SK-N-SH treated with all-trans-retinoic acid at 6 μM for 48 hours (cell line): Measurements from ENCODE around the gene PNMA1.

Source experiments
- BACH2 ChIP-seq: fragments of 250-450 bp; sonication (Bioruptor Pico); IDR thresholded peaks from 2 replicates; pipeline ENCODE4 v1.9.0; 2021; ENCODE audit warnings: mild to moderate bottlenecking, borderline replicate concordance
- CSDC2 ChIP-seq: fragments of 250-450 bp; sonication (Bioruptor Pico); IDR thresholded peaks from 2 replicates; pipeline ENCODE4 v1.5.0; 2020; ENCODE audit warnings: mild to moderate bottlenecking, moderate library complexity
- GLIS3 ChIP-seq: fragments of 250-450 bp; sonication (Bioruptor Pico); IDR thresholded peaks from 2 replicates; pipeline ENCODE4 v1.5.0; 2020; ENCODE audit warnings: mild to moderate bottlenecking, moderate library complexity
- SNAI2 ChIP-seq: fragments of 250-450 bp; sonication (Bioruptor Pico); IDR thresholded peaks from 2 replicates; pipeline ENCODE4 v1.5.0; 2020; ENCODE audit warnings: mild to moderate bottlenecking, moderate library complexity
- TOX ChIP-seq: fragments of 250-450 bp; sonication (Bioruptor Pico); IDR thresholded peaks from 2 replicates; pipeline ENCODE4 v1.8.0; 2021; ENCODE audit warnings: mild to moderate bottlenecking, moderate library complexity, borderline replicate concordance
- ZFP3 ChIP-seq: fragments of 250-450 bp; sonication (Bioruptor Pico); IDR thresholded peaks from 2 replicates; pipeline ENCODE4 v1.5.0; 2020; ENCODE audit warnings: mild to moderate bottlenecking, moderate library complexity
- ZFP30 ChIP-seq: fragments of 450-650 bp; formaldehyde crosslinking; IDR thresholded peaks from 2 replicates; pipeline ENCODE4 v1.5.0; 2022; ENCODE audit warnings: mild to moderate bottlenecking, moderate library complexity
- TF ChIP-seq, protein P1 (sequence below): fragments of 250-450 bp; sonication (Bioruptor Pico); IDR thresholded peaks from 2 replicates; pipeline ENCODE4 v1.8.0; 2020; ENCODE audit warnings: mild to moderate bottlenecking, moderate library complexity, borderline replicate concordance
- TF ChIP-seq, protein P2 (sequence below): fragments of 250-450 bp; sonication (Bioruptor Pico); IDR thresholded peaks from 2 replicates; pipeline ENCODE4 v1.8.0; 2021; ENCODE audit warnings: low read depth, mild to moderate bottlenecking, moderate library complexity, borderline replicate concordance

DNA sequence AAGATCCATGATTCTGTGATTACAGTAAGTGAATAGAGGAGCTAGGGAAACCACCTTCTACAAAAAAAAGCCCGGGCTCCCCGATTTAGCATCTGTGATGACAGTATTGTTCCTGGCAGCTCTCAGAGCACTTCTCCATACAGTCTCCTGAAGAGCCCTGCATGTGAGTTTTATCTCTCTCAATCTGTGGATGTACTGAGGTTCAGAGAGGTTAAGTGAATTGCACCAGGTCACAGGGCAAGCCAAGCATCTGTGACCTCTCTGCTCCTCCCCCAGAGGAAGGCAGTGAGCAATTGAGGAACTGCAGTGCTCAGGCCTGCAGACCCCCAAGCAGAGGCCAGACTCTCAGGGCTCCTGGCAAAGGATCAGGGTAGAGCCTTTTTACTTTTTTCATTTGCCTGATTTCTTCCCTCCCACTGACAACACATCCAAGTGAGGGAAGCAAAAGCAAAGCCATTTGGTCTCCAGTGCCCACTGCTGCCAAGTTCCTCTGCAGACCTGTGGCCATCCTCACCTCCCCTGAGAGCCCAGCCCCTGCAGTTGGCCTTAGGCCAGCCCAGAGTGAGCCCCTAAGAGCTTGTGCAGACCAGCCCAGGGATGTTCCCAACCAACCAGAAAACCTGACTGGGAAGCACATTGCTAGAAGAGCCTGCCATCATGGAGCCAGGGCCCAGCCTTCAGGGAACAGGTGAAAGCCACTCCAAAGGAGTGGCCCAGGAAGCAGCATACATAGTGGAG lies 47.6 kb upstream of the PNMA1 start:
- TF ChIP-seq ZFP3 (CRISPR knock-in tag) (no peak), SNAI2 (CRISPR knock-in tag) (no peak), BACH2 (CRISPR knock-in tag) (no peak), CSDC2 (CRISPR knock-in tag) (no peak), ZFP30 (CRISPR knock-in tag) (no peak), GLIS3 (no peak), TOX (CRISPR knock-in tag) (no peak)
- TF ChIP-seq, protein P1, sequence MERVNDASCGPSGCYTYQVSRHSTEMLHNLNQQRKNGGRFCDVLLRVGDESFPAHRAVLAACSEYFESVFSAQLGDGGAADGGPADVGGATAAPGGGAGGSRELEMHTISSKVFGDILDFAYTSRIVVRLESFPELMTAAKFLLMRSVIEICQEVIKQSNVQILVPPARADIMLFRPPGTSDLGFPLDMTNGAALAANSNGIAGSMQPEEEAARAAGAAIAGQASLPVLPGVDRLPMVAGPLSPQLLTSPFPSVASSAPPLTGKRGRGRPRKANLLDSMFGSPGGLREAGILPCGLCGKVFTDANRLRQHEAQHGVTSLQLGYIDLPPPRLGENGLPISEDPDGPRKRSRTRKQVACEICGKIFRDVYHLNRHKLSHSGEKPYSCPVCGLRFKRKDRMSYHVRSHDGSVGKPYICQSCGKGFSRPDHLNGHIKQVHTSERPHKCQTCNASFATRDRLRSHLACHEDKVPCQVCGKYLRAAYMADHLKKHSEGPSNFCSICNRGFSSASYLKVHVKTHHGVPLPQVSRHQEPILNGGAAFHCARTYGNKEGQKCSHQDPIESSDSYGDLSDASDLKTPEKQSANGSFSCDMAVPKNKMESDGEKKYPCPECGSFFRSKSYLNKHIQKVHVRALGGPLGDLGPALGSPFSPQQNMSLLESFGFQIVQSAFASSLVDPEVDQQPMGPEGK, result no peak
- TF ChIP-seq, protein P2, sequence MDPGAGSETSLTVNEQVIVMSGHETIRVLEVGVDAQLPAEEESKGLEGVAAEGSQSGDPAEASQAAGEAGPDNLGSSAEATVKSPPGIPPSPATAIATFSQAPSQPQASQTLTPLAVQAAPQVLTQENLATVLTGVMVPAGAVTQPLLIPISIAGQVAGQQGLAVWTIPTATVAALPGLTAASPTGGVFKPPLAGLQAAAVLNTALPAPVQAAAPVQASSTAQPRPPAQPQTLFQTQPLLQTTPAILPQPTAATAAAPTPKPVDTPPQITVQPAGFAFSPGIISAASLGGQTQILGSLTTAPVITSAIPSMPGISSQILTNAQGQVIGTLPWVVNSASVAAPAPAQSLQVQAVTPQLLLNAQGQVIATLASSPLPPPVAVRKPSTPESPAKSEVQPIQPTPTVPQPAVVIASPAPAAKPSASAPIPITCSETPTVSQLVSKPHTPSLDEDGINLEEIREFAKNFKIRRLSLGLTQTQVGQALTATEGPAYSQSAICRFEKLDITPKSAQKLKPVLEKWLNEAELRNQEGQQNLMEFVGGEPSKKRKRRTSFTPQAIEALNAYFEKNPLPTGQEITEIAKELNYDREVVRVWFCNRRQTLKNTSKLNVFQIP, result no peak
